NOMO-1 treated with DMSO at 0.1 percent for 48 hours (cell line): ENCODE data around the gene PHF8.

Source experiments
- DNase-seq: peaks from one replicate; lab custom pipeline; 2025; ENCODE audit not compliant: unreplicated experiment; lab: John Stamatoyannopoulos, UW

Gene PHF8

GRCh38 chrX:54044126-54044876, at the start of gene PHF8:
Gene PHF8, minus strand, starts transcription at chrX:54044473. Its CDS starts 1,745 bp downstream, at chrX:54042728.
- DNase-seq = peak; percentile 88

- DNase-seq = no peak
Observed at GRCh38 chrX:54093571-54093970, 49.3 kb upstream of the PHF8 start.

- DNase-seq = no peak
Observed at GRCh38 chrX:54093159-54093558, 48.9 kb upstream of the PHF8 start.

GRCh38 chrX:54090880-54091279, 46.6 kb upstream of the PHF8 start:
- DNase-seq = no peak

- DNase-seq = no peak
Observed at GRCh38 chrX:54089191-54089590, 44.9 kb upstream of the PHF8 start.

- no peak for DNase-seq
Observed at GRCh38 chrX:54087661-54088060, 43.4 kb upstream of the PHF8 start.

- no peak for DNase-seq
Observed at GRCh38 chrX:54085666-54086065, 41.4 kb upstream of the PHF8 start.

GRCh38 chrX:54076903-54077302, 32.6 kb upstream of the PHF8 start:
- DNase-seq = no peak

- DNase-seq = no peak
Observed at GRCh38 chrX:54074826-54075225, 30.6 kb upstream of the PHF8 start.

- no peak for DNase-seq
Observed at GRCh38 chrX:54067766-54068165, 23.5 kb upstream of the PHF8 start.

GRCh38 chrX:54066841-54067240, 22.6 kb upstream of the PHF8 start:
- DNase-seq = no peak

- DNase-seq = no peak
Observed at GRCh38 chrX:54064564-54064963, 20.3 kb upstream of the PHF8 start.

- DNase-seq = no peak
Observed at GRCh38 chrX:54063361-54063760, 19.1 kb upstream of the PHF8 start.

GRCh38 chrX:54049801-54050200, 5.5 kb upstream of the PHF8 start:
- DNase-seq = no peak

GRCh38 chrX:54048412-54048811, 4.1 kb upstream of the PHF8 start:
- no peak for DNase-seq

GRCh38 chrX:54045563-54046228, 1.4 kb upstream of the PHF8 start:
- DNase-seq = no peak

- DNase-seq = no peak
Observed at GRCh38 chrX:54044877-54045338, 635 bp upstream of the PHF8 start.

- DNase-seq = no peak
Observed at GRCh38 chrX:54043541-54044125, 640 bp downstream of the PHF8 start.

GRCh38 chrX:54043056-54043455, 1.2 kb downstream of the PHF8 start:
- no peak for DNase-seq

- DNase-seq = peak; percentile 33
Observed at GRCh38 chrX:54042609-54043021, 1.7 kb downstream of the PHF8 start.

GRCh38 chrX:54030329-54030728, 13.9 kb downstream of the PHF8 start:
- no peak for DNase-seq

- no peak for DNase-seq
Observed at GRCh38 chrX:54029529-54030143, 14.6 kb downstream of the PHF8 start.
